CD4-positive, alpha-beta T cell treated with Interleukin-6 at 100 ng/mL for 8 hours (primary cell): Measurements from ENCODE around the gene WDR82.
"Not testable (repeated sequence)": the region's sequence is repeated elsewhere in the genome, so short reads cannot be mapped to it uniquely, and the experiment has no call there.

Experiments
- DNase-seq: peaks from one replicate; pipeline ENCODE4 v3.0.0-alpha.2; 2020; ENCODE audit warnings: mixed read lengths, low spot score

Gene WDR82

GRCh38 chr3:52289747-52290595 lies 11.5 kb upstream of the WDR82 start:
- no peak for DNase-seq

- no peak for DNase-seq
Measured at GRCh38 chr3:52289338-52289746, 10.9 kb upstream of the WDR82 start.

GRCh38 chr3:52288674-52289073 lies 10.2 kb upstream of the WDR82 start:
- DNase-seq, result no peak

GRCh38 chr3:52286777-52287110 lies 8.3 kb upstream of the WDR82 start:
- no peak for DNase-seq

GRCh38 chr3:52284051-52284450 lies 5.6 kb upstream of the WDR82 start:
- DNase-seq, result not testable (repeated sequence)

GRCh38 chr3:52283306-52283705 lies 4.9 kb upstream of the WDR82 start:
- DNase-seq, result no peak

- DNase-seq, result peak; percentile 76
Measured at GRCh38 chr3:52281981-52282801, 3.7 kb upstream of the WDR82 start.

GRCh38 chr3:52280050-52280461 lies 1.6 kb upstream of the WDR82 start:
- DNase-seq, result no peak

GRCh38 chr3:52279596-52279995 lies 1.1 kb upstream of the WDR82 start:
- DNase-seq, result no peak

- peak; percentile 47 for DNase-seq
Measured at GRCh38 chr3:52277972-52278509, 408 bp downstream of the WDR82 start.

GRCh38 chr3:52277071-52277964 lies 1.1 kb downstream of the WDR82 start:
- peak; percentile 66 for DNase-seq

- DNase-seq, result not testable (repeated sequence)
Measured at GRCh38 chr3:52274781-52275180, 3.7 kb downstream of the WDR82 start.

- DNase-seq, result no peak
Measured at GRCh38 chr3:52272831-52273230, 5.6 kb downstream of the WDR82 start.

GRCh38 chr3:52272172-52272571 lies 6.3 kb downstream of the WDR82 start:
- DNase-seq, result not testable (repeated sequence)

GRCh38 chr3:52270252-52270754 lies 8.1 kb downstream of the WDR82 start:
- no peak for DNase-seq

GRCh38 chr3:52269776-52270175 lies 8.7 kb downstream of the WDR82 start:
- DNase-seq, result no peak

GRCh38 chr3:52268036-52268435 lies 10.4 kb downstream of the WDR82 start:
- peak; percentile 47 for DNase-seq

- no peak for DNase-seq
Measured at GRCh38 chr3:52265387-52265786, 13.1 kb downstream of the WDR82 start.

- no peak for DNase-seq
Measured at GRCh38 chr3:52262447-52262846, 16.0 kb downstream of the WDR82 start.

GRCh38 chr3:52259448-52259847 lies 19.0 kb downstream of the WDR82 start:
- DNase-seq, result no peak

- no peak for DNase-seq
Measured at GRCh38 chr3:52259035-52259434, 19.4 kb downstream of the WDR82 start.

- DNase-seq, result no peak
Measured at GRCh38 chr3:52257911-52258310, 20.5 kb downstream of the WDR82 start.
